Ovary (tissue), 9 donors: Measurements from ENCODE around the gene PNPLA5. TPM values are rescaled to one million over a fixed set of nuclear protein-coding genes. Genes with fewer than 3 reads are reported as not detected.

Source experiments
- DNase-seq, 5 donors: peaks; one replicate each; pipeline ENCODE4 v3.0.0-alpha.2; 2019 to 2020
- H3K27ac ChIP-seq, 2 donors: fragments of 200-600 bp; one replicate each; pipeline versions ENCODE4 v1.5.1 to v1.8.0; 2019 to 2022
- H3K27me3 ChIP-seq: fragments of 200-600 bp; one replicate; pipeline ENCODE4 v1.8.0; 2022
- H3K36me3 ChIP-seq: fragments of 200-600 bp; sonication (generic); one replicate; pipeline ENCODE4 v1.5.1; 2019
- H3K4me1 ChIP-seq: one replicate; pipeline ENCODE4 v1.8.1; 2013; ENCODE audit warnings: mild to moderate bottlenecking, moderate library complexity; ENCODE audit not compliant: insufficient read depth
- H3K4me3 ChIP-seq: fragments of 200-600 bp; sonication (generic); one replicate; pipeline ENCODE4 v1.5.1; 2017
- H3K9me3 ChIP-seq, 2 donors: fragments of 200-600 bp in 1 of 2; sonication (generic) in 1 of 2; one replicate each; pipeline versions ENCODE4 v1.5.1 to v1.8.1; 2013 to 2019; ENCODE audit warnings: mild to moderate bottlenecking in 1 of 2, moderate library complexity in 1 of 2
- EP300 ChIP-seq: sonication (generic); formaldehyde crosslinking; IDR thresholded peaks from one replicate; pipeline ENCODE4 v1.6.1; 2017; ENCODE audit warnings: antibody characterized with exemption
- POLR2A ChIP-seq: fragments of 450-650 bp; IDR thresholded peaks from one replicate; pipeline ENCODE4 v1.6.1; 2017; ENCODE audit warnings: antibody characterized with exemption, mild to moderate bottlenecking, moderate library complexity
- WGBS, 3 donors: extraction: QIAGEN DNeasy Blood & Tissue Kit in 1 of 3; methylation state at CpG; one replicate each; pipeline versions ENCODE4 v1.1.5 to v1.1.7; 2013 to 2017; 5-methylcytosine and 5-hydroxymethylcytosine counted together
- intact Hi-C, 4 donors: fragments of 100-400 bp; cut with DNase I; formaldehyde crosslinking; loops; one replicate each; pipeline versions ENCODE4 v1.11.0 to v1.15.1; 2022 to 2023
- polyA plus RNA-seq, 2 donors: library from polyadenylated mRNA; stranded (reverse); fragments of 200-250 nt in 1 of 2; fragments of 350-450 nt in 1 of 2; fragmentation: Illumina TruSeq in 1 of 2; extraction: RNeasy Lipid Tissue Mini Kit (QIAGEN cat#74804) in 1 of 2; gene quantifications; one replicate each; pipeline ENCODE4 v1.2.3, GENCODE V29; 2013 to 2014
- total RNA-seq, 7 donors: library from RNA; depleted of rRNA in 2 of 7; stranded (reverse); fragments of >200 nt in 2 of 7; fragmentation: NEBNext Ultra II Directional in 3 of 7; extraction: Animal tissue kit (Norgen Biotek cat#: 25700) in 3 of 7; gene quantifications; one replicate each; pipeline versions ENCODE4 v1.1.0 to v1.2.4, GENCODE V29; 2016 to 2023
- TF ChIP-seq, protein P1 (sequence below), 3 donors: fragments of 450-650 bp in 2 of 3; fragments of 200-600 bp in 1 of 3; IDR thresholded peaks; one replicate each; pipeline versions ENCODE4 v1.5.1 to v1.8.0; 2016 to 2022; ENCODE audit warnings: antibody characterized with exemption in 3 of 3, mild to moderate bottlenecking in 1 of 3
- donor health status: DM: no; HTN: no; CAD: no; lungs with moderate emphysema.
- donor health status: DM: no; HTN: no; CAD: no.
- donor health status: Bipolar disorder and iron deficiency.
- donor health status: DM: yes; HTN: yes; CAD: no.
- donor health status: DM: no; HTN: no; CAD: no.
- donor health status: DM: yes; HTN: yes; CAD: no.

PNPLA5 gene
- total and polyA plus RNA-seq, 9 donors: 0.10 TPM; not detected in 8

DNA sequence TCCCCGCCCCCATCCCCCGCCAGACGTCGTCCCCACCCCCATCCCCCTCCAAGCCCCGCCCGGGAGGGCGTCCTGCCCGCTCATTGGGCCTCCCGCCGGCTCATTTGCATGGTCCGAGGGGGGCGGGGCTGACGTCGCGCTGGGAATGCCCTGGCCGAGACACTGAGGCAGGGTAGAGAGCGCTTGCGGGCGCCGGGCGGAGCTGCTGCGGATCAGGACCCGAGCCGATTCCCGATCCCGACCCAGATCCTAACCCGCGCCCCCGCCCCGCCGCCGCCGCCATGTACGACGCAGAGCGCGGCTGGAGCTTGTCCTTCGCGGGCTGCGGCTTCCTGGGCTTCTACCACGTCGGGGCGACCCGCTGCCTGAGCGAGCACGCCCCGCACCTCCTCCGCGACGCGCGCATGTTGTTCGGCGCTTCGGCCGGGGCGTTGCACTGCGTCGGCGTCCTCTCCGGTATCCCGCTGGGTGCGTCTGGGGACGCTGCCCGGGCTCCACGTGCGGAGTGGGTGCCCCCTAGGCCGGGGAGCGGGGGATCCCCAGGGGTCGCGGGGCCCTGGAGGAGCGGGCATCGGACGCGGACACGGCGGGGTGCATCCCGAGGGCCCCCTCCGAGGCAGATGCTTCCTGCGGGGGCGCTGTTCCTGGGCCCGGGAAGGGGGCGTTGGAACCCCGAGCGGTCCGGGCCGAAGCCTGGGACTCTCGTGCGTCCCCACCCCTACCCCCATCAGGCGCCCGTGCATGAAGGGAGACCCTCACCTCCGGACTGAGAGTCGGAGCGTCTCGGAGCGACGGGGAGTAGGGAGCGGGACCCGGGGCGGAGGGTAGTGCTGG is 32.0 kb upstream of the PNPLA5 start, which contains the start of gene PNPLA3:
Gene PNPLA3, plus strand, starts transcription at position 175 of the 834 bp plus-strand sequence. Its CDS starts 107 bp downstream, at position 282.
- intact Hi-C loops: no loop called here
- no peaks in the 10 kb centered on the region for H3K27me3 ChIP-seq
- peak; percentile 92 to 95 (median 93) for DNase-seq
- H3K36me3 ChIP-seq: no peaks in the 10 kb centered on the region
- TF ChIP-seq, protein P1, sequence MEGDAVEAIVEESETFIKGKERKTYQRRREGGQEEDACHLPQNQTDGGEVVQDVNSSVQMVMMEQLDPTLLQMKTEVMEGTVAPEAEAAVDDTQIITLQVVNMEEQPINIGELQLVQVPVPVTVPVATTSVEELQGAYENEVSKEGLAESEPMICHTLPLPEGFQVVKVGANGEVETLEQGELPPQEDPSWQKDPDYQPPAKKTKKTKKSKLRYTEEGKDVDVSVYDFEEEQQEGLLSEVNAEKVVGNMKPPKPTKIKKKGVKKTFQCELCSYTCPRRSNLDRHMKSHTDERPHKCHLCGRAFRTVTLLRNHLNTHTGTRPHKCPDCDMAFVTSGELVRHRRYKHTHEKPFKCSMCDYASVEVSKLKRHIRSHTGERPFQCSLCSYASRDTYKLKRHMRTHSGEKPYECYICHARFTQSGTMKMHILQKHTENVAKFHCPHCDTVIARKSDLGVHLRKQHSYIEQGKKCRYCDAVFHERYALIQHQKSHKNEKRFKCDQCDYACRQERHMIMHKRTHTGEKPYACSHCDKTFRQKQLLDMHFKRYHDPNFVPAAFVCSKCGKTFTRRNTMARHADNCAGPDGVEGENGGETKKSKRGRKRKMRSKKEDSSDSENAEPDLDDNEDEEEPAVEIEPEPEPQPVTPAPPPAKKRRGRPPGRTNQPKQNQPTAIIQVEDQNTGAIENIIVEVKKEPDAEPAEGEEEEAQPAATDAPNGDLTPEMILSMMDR (IDR thresholded peaks at IDR 0.05): no peak
- TF ChIP-seq EP300 (no peak), POLR2A (no peak)
- WGBS, 3 donors: 1 to 2% (median 1%) methylated on average over 55 to 100 of the region's 100 CpGs
- H3K9me3 ChIP-seq: no peaks in the 10 kb centered on the region
- peak within 1 kb of the TSS; percentile 30 for H3K4me3 ChIP-seq
- H3K27ac ChIP-seq: no peak within 1 kb of the TSS
- peaks cover 2% of the 10 kb centered on the region for H3K4me1 ChIP-seq

GRCh38 chr22:43923191-43923590 is 31.4 kb upstream of the PNPLA5 start:
- Histone ChIP-seq H3K4me3 (peak overlapping the region; percentile 30), H3K27ac (no peak overlapping the region), H3K36me3 (no peaks in the 10 kb centered on the region), H3K9me3 (no peaks in the 10 kb centered on the region), H3K4me1 (peaks cover 2% of the 10 kb centered on the region), H3K27me3 (no peaks in the 10 kb centered on the region)
- TF ChIP-seq, protein P1 (IDR thresholded peaks at IDR 0.05): no peak
- TF ChIP-seq POLR2A (no peak), EP300 (no peak)
- intact Hi-C loops: no loop called here
- 0 to 1% (median 1%) methylated on average over 13 of the region's 13 CpGs for WGBS, 3 donors
- no peak for DNase-seq

DNA sequence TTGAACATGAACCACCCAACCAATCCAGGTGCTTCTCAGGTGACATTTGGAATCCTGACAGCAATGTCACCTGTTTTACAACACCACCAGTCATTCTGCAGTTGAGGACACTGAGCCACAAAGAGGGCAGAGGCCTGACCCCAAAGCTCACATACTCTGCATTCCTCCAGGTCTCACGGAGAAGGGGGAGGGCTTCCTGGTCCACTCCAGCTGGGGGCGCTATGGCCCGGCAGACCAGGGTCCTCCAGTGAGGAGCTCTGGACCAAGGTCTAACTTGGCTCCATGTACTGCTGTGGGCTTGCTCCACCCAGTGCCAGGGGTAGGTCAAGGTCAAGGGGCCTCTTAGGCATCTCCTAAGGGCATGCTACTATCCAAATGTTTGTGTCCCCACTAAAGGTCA is 30.3 kb upstream of the PNPLA5 start:
- intact Hi-C loops: no loop called here
- WGBS, 3 donors: 57 to 82% (median 65%) methylated on average over 3 of the region's 3 CpGs

GRCh38 chr22:43921370-43921769 is 29.6 kb upstream of the PNPLA5 start:
- H3K4me3 ChIP-seq: no peak overlapping the region
- DNase-seq: no peak
- no peak overlapping the region for H3K27ac ChIP-seq
- H3K27me3 ChIP-seq: no peaks in the 10 kb centered on the region
- 53 to 62% (median 55%) methylated on average over 2 to 4 of the region's 4 CpGs for WGBS, 3 donors
- intact Hi-C loops: no loop called here
- no peaks in the 10 kb centered on the region for H3K36me3 ChIP-seq
- TF ChIP-seq POLR2A (no peak), EP300 (no peak)
- TF ChIP-seq, protein P1 (IDR thresholded peaks at IDR 0.05): no peak
- no peaks in the 10 kb centered on the region for H3K9me3 ChIP-seq
- peaks cover 2% of the 10 kb centered on the region for H3K4me1 ChIP-seq

More for the DNA sequence above, 30.3 kb upstream of the PNPLA5 start:
- H3K27me3 ChIP-seq: no peaks in the 10 kb centered on the region
- no peak for DNase-seq
- H3K27ac ChIP-seq: no peak overlapping the region
- no peak for TF ChIP-seq EP300
- no peak for TF ChIP-seq POLR2A
- TF ChIP-seq, protein P1 (IDR thresholded peaks at IDR 0.05): no peak
- no peak overlapping the region for H3K4me3 ChIP-seq
- peaks cover 2% of the 10 kb centered on the region for H3K4me1 ChIP-seq
- no peaks in the 10 kb centered on the region for H3K9me3 ChIP-seq
- no peaks in the 10 kb centered on the region for H3K36me3 ChIP-seq
